GM12865 (cell line): ENCODE measurements around the gene SLC5A4.
"Not testable (repeated sequence)": the region's sequence is repeated elsewhere in the genome, so short reads cannot be mapped to it uniquely, and the experiment has no call there.

Experiments
- DNase-seq: peaks from one replicate; pipeline ENCODE4 v3.0.0; 2010; ENCODE audit warnings: low read depth
- H3K4me3 ChIP-seq: 2 replicates; pipeline ENCODE4 v1.5.1; 2011; ENCODE audit warnings: mild to moderate bottlenecking, low read depth, low read length, control low read depth
- CTCF ChIP-seq: IDR thresholded peaks from 2 replicates; pipeline ENCODE4 v1.5.1; 2011; ENCODE audit warnings: low read length, control low read depth, low read depth, inconsistent platforms; ENCODE audit not compliant: insufficient read depth; ENCODE audit errors: missing control alignments

The SLC5A4 gene

DNA sequence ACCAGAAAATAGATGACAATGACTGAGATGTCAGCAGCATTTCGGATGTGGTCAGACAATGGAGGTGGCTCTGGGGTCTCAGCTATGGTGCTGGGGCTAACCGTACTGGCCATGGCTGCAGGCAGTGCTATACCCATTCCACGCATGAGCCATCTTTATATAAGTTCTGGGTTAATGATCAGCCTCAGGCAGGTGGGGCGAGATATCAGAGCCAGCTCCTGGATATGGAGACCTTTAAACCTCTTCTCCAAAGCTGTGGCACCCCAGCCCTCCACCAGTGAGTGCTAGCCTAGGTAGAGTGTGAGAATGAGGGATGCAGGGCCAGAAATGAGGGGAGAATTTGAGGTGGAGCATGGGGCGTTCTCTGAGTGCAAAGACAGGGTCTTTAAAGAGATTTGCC is at the start of gene SLC5A4:
Gene SLC5A4 (minus strand): TSS at position 131 of the 400 bp plus-strand sequence. CDS start 18 bp downstream, at position 113.
- TF ChIP-seq CTCF, result no peak
- no peak for DNase-seq
- no peak within 1 kb of the TSS for H3K4me3 ChIP-seq

DNA sequence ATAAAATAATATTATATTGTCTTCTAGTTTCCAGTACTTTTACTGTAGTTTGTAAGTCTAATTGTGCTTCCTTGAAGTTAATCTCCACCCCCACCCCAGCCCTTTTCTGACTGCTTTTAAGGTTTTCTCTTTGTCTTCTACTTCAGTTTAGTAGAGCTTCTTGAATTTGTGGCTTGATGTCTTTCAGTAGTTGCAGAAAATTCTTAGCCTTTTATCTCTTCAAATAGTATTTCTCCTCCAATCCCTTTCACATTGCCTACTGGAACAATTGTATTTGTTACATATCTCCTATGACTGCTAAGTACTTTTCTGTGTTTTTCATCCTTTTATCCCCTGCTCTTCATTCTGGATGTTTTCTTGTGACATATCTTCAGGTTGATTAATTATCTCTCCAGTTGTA is 38.8 kb upstream of the SLC5A4 start:
- DNase-seq, H3K4me3 ChIP-seq: not testable (repeated sequence)

DNA sequence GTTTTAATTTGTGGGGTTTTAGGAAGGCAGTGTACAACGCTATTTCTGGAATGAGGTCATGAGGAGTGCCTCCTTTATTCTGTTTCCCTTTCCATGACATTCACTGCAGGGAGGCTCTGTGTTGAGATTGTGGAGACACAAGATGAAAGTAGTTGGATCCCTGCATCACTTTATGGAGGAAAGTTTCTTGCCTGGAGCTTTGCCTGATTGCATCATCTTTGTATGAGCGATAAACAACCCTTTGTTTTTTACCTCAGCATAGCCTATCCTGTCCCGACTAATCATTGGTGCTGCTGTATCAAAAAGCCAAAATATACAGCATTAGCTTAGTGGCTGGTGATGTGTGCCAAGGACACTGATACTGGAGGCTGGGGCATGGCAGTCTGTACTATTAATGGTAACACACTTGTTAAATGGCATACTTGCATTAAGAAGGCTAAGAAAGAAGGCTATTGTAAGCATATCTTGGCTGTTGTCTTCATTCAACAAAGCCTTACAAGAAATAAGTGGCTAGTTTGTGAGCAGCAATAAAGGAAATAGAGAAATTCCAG is 31.2 kb upstream of the SLC5A4 start:
- H3K4me3 ChIP-seq, result no peak overlapping the region
- TF ChIP-seq CTCF, result no peak
- DNase-seq, result no peak

GRCh38 chr22:32281072-32281471 is 25.9 kb upstream of the SLC5A4 start:
- no peak for DNase-seq
- no peak overlapping the region for H3K4me3 ChIP-seq
- no peak for TF ChIP-seq CTCF

- DNase-seq, H3K4me3 ChIP-seq: not testable (repeated sequence)
Measured at GRCh38 chr22:32275353-32275752, 20.2 kb upstream of the SLC5A4 start.

DNA sequence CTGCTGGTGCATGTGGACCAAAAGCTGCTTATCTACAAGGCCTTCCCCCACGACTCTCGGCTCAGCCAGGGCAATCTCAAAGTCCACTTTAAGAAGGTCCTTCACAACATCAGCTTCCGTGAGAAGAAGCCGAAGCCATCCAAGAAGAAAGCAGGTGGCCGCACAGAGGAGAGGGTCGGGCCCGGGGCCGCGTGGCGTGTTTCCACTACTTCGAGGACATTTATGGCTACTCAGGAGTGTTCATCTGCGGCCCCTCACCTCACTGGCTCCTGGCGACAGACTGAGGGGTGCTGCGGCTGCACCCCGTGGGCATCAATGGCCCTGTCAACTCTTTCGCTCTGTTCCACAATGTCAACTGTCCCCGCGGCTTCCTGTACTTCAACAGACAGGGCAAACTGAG is 16.2 kb upstream of the SLC5A4 start:
- H3K4me3 ChIP-seq, result no peak overlapping the region
- DNase-seq, result no peak
- TF ChIP-seq CTCF, result no peak

GRCh38 chr22:32270641-32271369 is 15.7 kb upstream of the SLC5A4 start:
- TF ChIP-seq CTCF, result no peak
- no peak for DNase-seq
- H3K4me3 ChIP-seq, result no peak overlapping the region

DNA sequence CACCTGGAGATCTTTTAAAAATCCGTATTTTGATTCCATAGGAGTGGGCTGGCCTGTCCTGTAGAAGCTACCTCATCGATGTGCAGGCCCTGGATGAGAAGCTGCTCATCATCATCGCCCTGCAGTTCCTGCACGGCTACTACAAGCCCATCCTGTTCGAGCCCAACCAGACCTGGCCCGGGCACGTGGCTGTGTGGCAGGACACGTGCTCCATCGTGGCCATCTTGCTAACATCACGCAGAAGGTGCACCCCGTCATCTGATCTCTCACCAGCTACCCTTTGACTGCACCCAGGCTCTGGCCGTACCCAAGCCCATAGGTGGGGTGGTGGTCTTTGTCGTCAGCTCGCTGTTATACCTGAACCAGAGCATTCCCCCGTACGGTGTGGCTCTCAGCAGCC is 14.2 kb upstream of the SLC5A4 start:
- no peak for TF ChIP-seq CTCF
- no peak for DNase-seq
- no peak overlapping the region for H3K4me3 ChIP-seq
